ENCODE measurements around the gene INTS7. TPM values are rescaled to one million over a fixed set of nuclear protein-coding genes. Genes with fewer than 3 reads are reported as not detected.

The INTS7 gene
- polyA plus RNA-seq, 1 of the 3 experiments (the other 2 are of a cell fraction): 8.7 TPM

- CTCF ChIA-PET: interaction anchor here (0.7 to 1.1 kb wide), 3 partner anchors 19 to 222 kb away, joined by 3 read pairs; no protein-coding TSS in a partner anchor
- H3K36me3 ChIP-seq (replicated peaks in 1 of 2; ENCODE audit: control insufficient read depth in 1 of 2, insufficient read depth in 2 of 2, low read length in 1 of 2): no peaks in the 10 kb centered on the region
- no peaks in the 10 kb centered on the region for H4K20me1 ChIP-seq (ENCODE audit: insufficient read depth)
- H3K4me1 ChIP-seq (ENCODE audit: control insufficient read depth in 1 of 2, insufficient read depth in 2 of 2, low read depth in 1 of 2, low read length in 1 of 2): peaks cover 4 to 15% of the 10 kb centered on the region in 2 experiments; a peak in 3 of 4 replicates
- no peak overlapping the region for H2AFZ ChIP-seq (ENCODE audit: low read depth)
- 93% methylated on average over 4 of the region's 4 CpGs for WGBS (ENCODE audit: low lambda C conversion rate)
- no peaks in the 10 kb centered on the region for H3K79me2 ChIP-seq (ENCODE audit: insufficient read depth)
- H3K9me2 ChIP-seq: no peaks in the 10 kb centered on the region
- H3K4me2 ChIP-seq: no peak overlapping the region
- H3K27ac ChIP-seq (ENCODE audit: low read depth in 2 of 2, low read length in 1 of 2): peak overlapping the region; percentile 20 to 64; a peak in 3 of 4 replicates
- no peak overlapping the region for H3K4me3 ChIP-seq (ENCODE audit: low read depth in 2 of 2, low read length in 1 of 2)
- H3F3A ChIP-seq (replicated peaks; ENCODE audit: insufficient read depth): peaks cover 19% of the 10 kb centered on the region
- no peaks in the 10 kb centered on the region for H3K27me3 ChIP-seq (ENCODE audit: insufficient read depth)
- no peak for TF ChIP-seq RAD21 (IDR thresholded peaks at IDR 0.05; ENCODE audit: low read length)
- TF ChIP-seq FOSL2 (IDR thresholded peaks at IDR 0.05; ENCODE audit: borderline replicate concordance, low read depth): no peak
- TF ChIP-seq FOXJ3 (CRISPR knock-in tag; IDR thresholded peaks at IDR 0.05): no peak
- TF ChIP-seq EP300 (IDR thresholded peaks at IDR 0.05; ENCODE audit: borderline replicate concordance in 1 of 2, low read depth in 1 of 2, low read length in 1 of 2): no peak
- no peak for TF ChIP-seq CTCF (IDR thresholded peaks at IDR 0.05)
- no peak for TF ChIP-seq ELF1 (IDR thresholded peaks at IDR 0.05)
- TF ChIP-seq EZH2phosphoT487 (IDR thresholded peaks at IDR 0.05; ENCODE audit: borderline replicate concordance, low read depth): no peak
- TF ChIP-seq REST (IDR thresholded peaks at IDR 0.05; ENCODE audit: low read depth, low read length): no peak
- no peak for TF ChIP-seq GATA2 (CRISPR knock-in tag; IDR thresholded peaks at IDR 0.05)
- no peak for DNase-seq
- no peak overlapping the region for H3K9ac ChIP-seq
- POLR2A ChIA-PET: no interaction called here
- no peaks in the 10 kb centered on the region for H3K9me3 ChIP-seq
These were observed 114.6 kb downstream of the INTS7 start for GRCh38 chr1:211920602-211921226.

- no peak overlapping the region for H3K4me3 ChIP-seq (ENCODE audit: low read depth in 2 of 2, low read length in 1 of 2)
- H2AFZ ChIP-seq (ENCODE audit: low read depth): no peak overlapping the region
- peaks cover 4 to 15% of the 10 kb centered on the region in 2 experiments; a peak in 3 of 4 replicates for H3K4me1 ChIP-seq (ENCODE audit: control insufficient read depth in 1 of 2, insufficient read depth in 2 of 2, low read depth in 1 of 2, low read length in 1 of 2)
- no peaks in the 10 kb centered on the region for H4K20me1 ChIP-seq (ENCODE audit: insufficient read depth)
- ChIA-PET CTCF (interaction anchor here (0.7 to 1.5 kb wide), 5 partner anchors 9 to 239 kb away, joined by 3 to 5 read pairs (median 3); no protein-coding TSS in a partner anchor), POLR2A (no interaction called here)
- H3K4me2 ChIP-seq: peak overlapping the region; percentile 36; the same call in 1 of the 2 replicates
- DNase-seq: no peak
- no peaks in the 10 kb centered on the region for H3K36me3 ChIP-seq (replicated peaks in 1 of 2; ENCODE audit: control insufficient read depth in 1 of 2, insufficient read depth in 2 of 2, low read length in 1 of 2)
- no peaks in the 10 kb centered on the region for H3K27me3 ChIP-seq (ENCODE audit: insufficient read depth)
- peak overlapping the region in 1 of 2 experiments; percentile 64; a peak in 3 of 4 replicates for H3K27ac ChIP-seq (ENCODE audit: low read depth in 2 of 2, low read length in 1 of 2)
- H3K79me2 ChIP-seq (ENCODE audit: insufficient read depth): no peaks in the 10 kb centered on the region
- H3K9me2 ChIP-seq: no peaks in the 10 kb centered on the region
- no peaks in the 10 kb centered on the region for H3K9me3 ChIP-seq
- H3F3A ChIP-seq (replicated peaks; ENCODE audit: insufficient read depth): peaks cover 19% of the 10 kb centered on the region
- no peak overlapping the region for H3K9ac ChIP-seq
- WGBS (ENCODE audit: low lambda C conversion rate): 38% methylated on average over 5 of the region's 5 CpGs
- TF ChIP-seq GABPA (IDR thresholded peaks at IDR 0.05; ENCODE audit: low read depth): no peak
- TF ChIP-seq EP300 (IDR thresholded peaks at IDR 0.05; ENCODE audit: borderline replicate concordance in 1 of 2, low read depth in 1 of 2, low read length in 1 of 2): peak in 1 of 2 experiments; percentile 36; a peak in 1 of 4 replicates
- TF ChIP-seq RCOR1 (IDR thresholded peaks at IDR 0.05; ENCODE audit: low read length): no peak
- no peak for TF ChIP-seq GATA2 (CRISPR knock-in tag; IDR thresholded peaks at IDR 0.05)
- no peak for TF ChIP-seq NRF1 (IDR thresholded peaks at IDR 0.05; ENCODE audit: low read depth, low read length)
- no peak for TF ChIP-seq TAF1 (IDR thresholded peaks at IDR 0.05; ENCODE audit: borderline replicate concordance, low read depth, low read length)
- no peak for TF ChIP-seq RFX5 (IDR thresholded peaks at IDR 0.05; ENCODE audit: low read length)
- TF ChIP-seq JUND (IDR thresholded peaks at IDR 0.05): no peak
- TF ChIP-seq YY1 (IDR thresholded peaks at IDR 0.05; ENCODE audit: low read depth): no peak
- TF ChIP-seq MEF2A (IDR thresholded peaks at IDR 0.05; ENCODE audit: borderline replicate concordance, low read depth): no peak
- no peak for TF ChIP-seq CHD2 (IDR thresholded peaks at IDR 0.05; ENCODE audit: low read length, partially characterized antibody)
- TF ChIP-seq TEAD4 (IDR thresholded peaks at IDR 0.05; ENCODE audit: borderline replicate concordance, insufficient read depth): peak; percentile 33; the same call in 1 of the 2 replicates
- peak; percentile 65; the same call in 1 of the 2 replicates for TF ChIP-seq TCF12 (IDR thresholded peaks at IDR 0.05)
- TF ChIP-seq RXRA (IDR thresholded peaks at IDR 0.05; ENCODE audit: borderline replicate concordance, low read depth): 0 out of 2 replicates have a peak, but pooled peaks have one; percentile 7
- no peak for TF ChIP-seq EZH2phosphoT487 (IDR thresholded peaks at IDR 0.05; ENCODE audit: borderline replicate concordance, low read depth)
- TF ChIP-seq RAD21 (IDR thresholded peaks at IDR 0.05; ENCODE audit: low read length): no peak
- no peak for TF ChIP-seq FOXJ3 (CRISPR knock-in tag; IDR thresholded peaks at IDR 0.05)
These were observed 115.2 kb downstream of the INTS7 start for GRCh38 chr1:211920141-211920572.
